IMR-90 (cell line): ENCODE measurements around the gene RGS3.

ENCODE experiments used
- BHLHE40 ChIP-seq: fragments of 150-350 bp; IDR thresholded peaks from 2 replicates; pipeline ENCODE4 v1.6.1; 2016; ENCODE audit warnings: mild to moderate bottlenecking, low read depth, low read length
- CHD1 ChIP-seq: IDR thresholded peaks from 2 replicates; pipeline ENCODE4 v1.6.1; 2012; ENCODE audit warnings: low read depth, low read length, improper control_type of control experiment
- FOS ChIP-seq: fragments of 150-350 bp; IDR thresholded peaks from 2 replicates; pipeline ENCODE4 v1.6.1; 2016; ENCODE audit warnings: low read depth, low read length
- MAZ ChIP-seq: IDR thresholded peaks from 2 replicates; pipeline ENCODE4 v1.6.1; 2012; ENCODE audit warnings: low read depth, mild to moderate bottlenecking, low read length, improper control_type of control experiment, moderate library complexity, borderline replicate concordance
- POLR2A ChIP-seq: IDR thresholded peaks from 2 replicates; pipeline ENCODE4 v1.6.1; 2012; ENCODE audit warnings: mild to moderate bottlenecking, low read depth, low read length
- RAD21 ChIP-seq: IDR thresholded peaks from 2 replicates; pipeline ENCODE4 v1.6.1; 2012; ENCODE audit warnings: low read length, improper control_type of control experiment
- RFX5 ChIP-seq: IDR thresholded peaks from 2 replicates; pipeline ENCODE4 v1.8.0; 2012; ENCODE audit warnings: low read depth, mild to moderate bottlenecking, low read length, moderate library complexity
- SMC3 ChIP-seq: fragments of 150-350 bp; IDR thresholded peaks from 2 replicates; pipeline ENCODE4 v1.6.1; 2016; ENCODE audit warnings: low read depth, mild to moderate bottlenecking, antibody characterized with exemption, low read length, moderate library complexity
- TF ChIP-seq, protein P1 (sequence below): conservative IDR thresholded peaks from 2 replicates; pipeline ENCODE4 v1.5.1; 2012; ENCODE audit warnings: mild to moderate bottlenecking, low read depth, low read length, improper control_type of control experiment
- TF ChIP-seq, protein P2 (sequence below): fragments of 150-350 bp; IDR thresholded peaks from 2 replicates; pipeline ENCODE4 v1.6.1; 2017; ENCODE audit warnings: mild to moderate bottlenecking, antibody characterized with exemption, low read length, low read depth

DNA sequence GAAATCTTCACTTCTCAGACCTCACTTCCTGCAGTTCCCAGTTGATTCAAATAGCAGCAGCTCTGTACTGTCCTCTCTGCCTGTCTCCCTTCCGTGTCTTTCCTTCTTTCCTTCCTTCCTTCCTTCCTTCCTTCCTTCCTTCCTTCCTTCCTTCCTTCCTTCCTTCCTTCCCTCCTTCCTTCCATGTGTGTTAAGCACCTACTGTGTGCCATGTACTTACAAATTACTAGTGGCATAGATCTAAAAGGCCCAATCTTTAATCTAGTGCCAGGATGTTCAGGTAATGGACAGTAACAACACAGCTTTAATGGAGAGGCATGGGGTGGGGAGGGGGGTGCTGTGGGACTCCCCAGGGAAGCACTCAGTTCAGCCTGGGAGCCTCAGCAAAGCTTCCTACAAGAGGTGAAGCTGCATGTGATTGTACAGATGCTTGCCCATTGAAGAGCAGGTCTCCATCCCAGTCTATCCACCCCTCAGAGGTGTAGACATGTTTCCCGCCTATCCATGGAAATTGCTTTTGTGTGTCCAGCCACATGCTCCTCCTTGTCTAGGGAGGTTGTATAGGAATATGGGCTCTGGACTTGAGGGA is 106.0 kb downstream of the RGS3 start:
- TF ChIP-seq, protein P1, sequence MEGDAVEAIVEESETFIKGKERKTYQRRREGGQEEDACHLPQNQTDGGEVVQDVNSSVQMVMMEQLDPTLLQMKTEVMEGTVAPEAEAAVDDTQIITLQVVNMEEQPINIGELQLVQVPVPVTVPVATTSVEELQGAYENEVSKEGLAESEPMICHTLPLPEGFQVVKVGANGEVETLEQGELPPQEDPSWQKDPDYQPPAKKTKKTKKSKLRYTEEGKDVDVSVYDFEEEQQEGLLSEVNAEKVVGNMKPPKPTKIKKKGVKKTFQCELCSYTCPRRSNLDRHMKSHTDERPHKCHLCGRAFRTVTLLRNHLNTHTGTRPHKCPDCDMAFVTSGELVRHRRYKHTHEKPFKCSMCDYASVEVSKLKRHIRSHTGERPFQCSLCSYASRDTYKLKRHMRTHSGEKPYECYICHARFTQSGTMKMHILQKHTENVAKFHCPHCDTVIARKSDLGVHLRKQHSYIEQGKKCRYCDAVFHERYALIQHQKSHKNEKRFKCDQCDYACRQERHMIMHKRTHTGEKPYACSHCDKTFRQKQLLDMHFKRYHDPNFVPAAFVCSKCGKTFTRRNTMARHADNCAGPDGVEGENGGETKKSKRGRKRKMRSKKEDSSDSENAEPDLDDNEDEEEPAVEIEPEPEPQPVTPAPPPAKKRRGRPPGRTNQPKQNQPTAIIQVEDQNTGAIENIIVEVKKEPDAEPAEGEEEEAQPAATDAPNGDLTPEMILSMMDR, result no peak
- TF ChIP-seq POLR2A (no peak), SMC3 (no peak), CHD1 (no peak), FOS (no peak), MAZ (no peak), RAD21 (no peak), RFX5 (no peak), BHLHE40 (no peak)
- TF ChIP-seq, protein P2, sequence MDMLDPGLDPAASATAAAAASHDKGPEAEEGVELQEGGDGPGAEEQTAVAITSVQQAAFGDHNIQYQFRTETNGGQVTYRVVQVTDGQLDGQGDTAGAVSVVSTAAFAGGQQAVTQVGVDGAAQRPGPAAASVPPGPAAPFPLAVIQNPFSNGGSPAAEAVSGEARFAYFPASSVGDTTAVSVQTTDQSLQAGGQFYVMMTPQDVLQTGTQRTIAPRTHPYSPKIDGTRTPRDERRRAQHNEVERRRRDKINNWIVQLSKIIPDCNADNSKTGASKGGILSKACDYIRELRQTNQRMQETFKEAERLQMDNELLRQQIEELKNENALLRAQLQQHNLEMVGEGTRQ, result no peak
